GM21526 (cell line): ENCODE measurements around the gene IKZF4.
A peak's percentile ranks its signal among the peaks of the same experiment; 100 is the strongest.
"Not testable (repeated sequence)": the region's sequence is repeated elsewhere in the genome, so short reads cannot be mapped to it uniquely, and the experiment has no call there.

ENCODE experiments used
- ATAC-seq: cut with Tn5 transposase; IDR thresholded peaks from one replicate; pipeline ENCODE4 v1.9.1; 2021; ENCODE audit warnings: moderate library complexity; ENCODE audit not compliant: unreplicated experiment, low FRiP score

Gene IKZF4

DNA sequence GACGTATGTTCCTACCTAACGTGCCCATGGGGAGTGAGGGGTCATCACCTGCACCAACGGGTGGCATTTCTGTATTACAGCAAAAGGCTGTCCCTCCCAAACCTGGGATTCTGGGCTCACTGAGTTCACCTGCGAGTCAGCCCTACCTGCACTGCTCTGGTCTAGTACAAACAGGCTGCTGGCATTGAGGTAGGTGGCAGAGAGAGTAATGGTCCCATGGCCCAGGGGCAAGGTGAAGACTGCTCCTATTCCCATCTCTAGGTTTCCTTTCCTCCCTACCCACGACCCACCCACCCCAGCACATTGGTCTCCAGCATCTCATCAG is 23.3 kb upstream of the IKZF4 start:
- ATAC-seq, result no peak

DNA sequence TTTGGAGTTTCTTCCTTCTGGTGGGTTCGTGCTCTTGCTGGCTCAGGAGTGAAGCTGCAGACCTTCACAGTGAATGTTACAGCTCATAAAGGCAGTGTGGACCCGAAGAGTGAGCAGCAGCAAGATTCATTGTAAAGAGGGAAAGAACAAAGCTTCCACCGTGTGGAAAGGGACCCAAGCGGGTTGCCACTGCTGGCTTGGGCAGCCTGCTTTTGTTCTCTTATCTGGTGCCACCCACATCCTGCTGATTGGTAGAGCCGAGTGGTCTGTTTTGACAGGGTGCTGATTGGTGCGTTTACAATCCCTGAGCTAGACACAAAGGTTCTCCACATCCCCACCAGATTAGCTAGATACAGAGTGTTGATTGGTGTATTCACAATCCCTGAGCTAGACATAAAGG is 21.3 kb upstream of the IKZF4 start:
- ATAC-seq, result not testable (repeated sequence)

DNA sequence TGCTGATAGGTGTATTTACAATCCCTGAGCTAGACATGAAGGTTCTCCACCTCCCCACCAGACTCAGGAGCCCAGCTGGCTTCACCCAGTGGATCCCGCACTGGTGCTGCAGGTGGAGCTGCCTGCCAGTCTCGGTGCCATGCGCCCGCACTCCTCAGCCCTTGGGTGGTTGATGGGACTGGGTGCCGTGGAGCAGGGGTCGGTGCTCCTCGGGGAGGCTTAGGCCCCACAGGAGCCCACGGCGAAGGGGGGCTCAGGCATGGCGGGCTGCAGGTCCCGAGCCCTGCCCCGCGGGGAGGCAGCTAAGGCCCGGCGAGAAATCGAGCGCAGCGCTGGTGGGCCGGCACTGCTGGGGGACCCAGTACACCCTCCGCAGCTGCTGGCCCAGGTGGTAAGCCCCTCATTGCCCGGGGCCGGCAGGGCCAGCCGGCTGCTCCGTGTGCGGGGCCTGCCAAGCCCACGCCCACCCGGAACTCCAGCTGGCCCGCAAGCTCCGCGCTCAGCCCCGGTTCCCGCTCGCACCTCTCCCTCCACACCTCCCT is 20.8 kb upstream of the IKZF4 start:
- not testable (repeated sequence) for ATAC-seq

DNA sequence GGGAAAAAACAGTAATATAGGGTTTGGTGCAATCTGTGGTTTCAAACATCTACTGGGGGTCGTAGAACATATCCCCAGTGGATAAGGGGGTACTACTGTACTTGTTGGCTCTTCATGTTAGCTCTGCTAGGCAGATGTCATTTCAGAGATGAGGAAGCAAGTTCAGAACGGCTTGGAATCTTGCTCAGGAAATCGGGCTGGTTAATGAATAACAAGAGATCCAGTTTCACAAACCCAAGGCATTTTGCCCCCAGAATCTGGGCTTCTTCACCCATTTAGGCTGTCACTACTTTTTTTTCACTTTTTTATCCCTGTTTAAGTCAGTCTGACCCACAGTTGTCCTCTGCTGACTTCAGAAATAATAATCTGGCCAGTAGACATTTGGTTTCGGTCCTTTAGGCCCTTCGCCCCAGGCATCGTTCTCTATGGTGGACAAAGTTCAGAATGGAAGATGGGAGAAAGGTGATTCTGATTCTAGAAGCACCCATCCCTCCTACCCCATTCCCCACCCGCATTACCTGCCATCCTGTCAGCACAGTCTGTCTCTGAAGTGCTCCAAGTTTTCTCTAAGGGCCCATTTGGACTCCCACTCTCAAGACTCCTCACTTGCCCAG is 19.2 kb upstream of the IKZF4 start:
- no peak for ATAC-seq

DNA sequence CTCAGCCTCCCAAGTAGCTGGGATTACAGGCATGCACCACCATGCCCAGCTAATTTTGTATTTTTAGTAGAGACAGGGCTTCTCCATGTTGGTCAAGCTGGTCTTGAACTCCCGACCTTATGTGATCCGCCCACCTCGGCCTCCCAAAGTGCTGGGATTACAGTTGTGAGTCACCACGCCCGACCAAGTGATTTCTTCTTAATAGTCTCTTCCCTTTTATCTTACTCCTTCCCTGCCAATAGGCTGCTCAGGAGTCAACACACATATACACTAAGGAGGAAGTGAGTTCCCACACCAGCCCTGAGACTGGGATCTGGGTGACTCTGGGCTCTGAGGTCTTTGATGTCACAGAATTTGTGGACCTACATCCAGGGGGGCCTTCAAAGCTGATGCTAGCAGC is 17.5 kb upstream of the IKZF4 start:
- ATAC-seq, result not testable (repeated sequence)

DNA sequence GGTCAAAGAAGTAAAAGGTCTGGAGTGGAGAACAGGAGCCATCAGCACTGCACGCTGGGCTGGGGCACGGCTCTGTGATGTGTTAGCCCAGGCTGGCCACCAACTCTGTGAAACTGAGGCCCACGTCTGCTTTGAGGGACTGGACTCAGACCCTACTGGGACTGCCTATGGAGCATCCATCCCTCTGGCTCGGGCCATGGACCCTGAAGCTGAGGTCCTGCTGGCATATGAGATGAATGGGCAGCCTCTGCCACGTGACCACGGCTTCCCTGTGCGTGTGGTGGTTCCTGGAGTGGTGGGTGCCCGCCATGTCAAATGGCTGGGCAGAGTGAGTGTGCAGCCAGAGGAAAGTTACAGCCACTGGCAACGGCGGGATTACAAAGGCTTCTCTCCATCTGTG is 16.6 kb upstream of the IKZF4 start:
- ATAC-seq, result no peak

DNA sequence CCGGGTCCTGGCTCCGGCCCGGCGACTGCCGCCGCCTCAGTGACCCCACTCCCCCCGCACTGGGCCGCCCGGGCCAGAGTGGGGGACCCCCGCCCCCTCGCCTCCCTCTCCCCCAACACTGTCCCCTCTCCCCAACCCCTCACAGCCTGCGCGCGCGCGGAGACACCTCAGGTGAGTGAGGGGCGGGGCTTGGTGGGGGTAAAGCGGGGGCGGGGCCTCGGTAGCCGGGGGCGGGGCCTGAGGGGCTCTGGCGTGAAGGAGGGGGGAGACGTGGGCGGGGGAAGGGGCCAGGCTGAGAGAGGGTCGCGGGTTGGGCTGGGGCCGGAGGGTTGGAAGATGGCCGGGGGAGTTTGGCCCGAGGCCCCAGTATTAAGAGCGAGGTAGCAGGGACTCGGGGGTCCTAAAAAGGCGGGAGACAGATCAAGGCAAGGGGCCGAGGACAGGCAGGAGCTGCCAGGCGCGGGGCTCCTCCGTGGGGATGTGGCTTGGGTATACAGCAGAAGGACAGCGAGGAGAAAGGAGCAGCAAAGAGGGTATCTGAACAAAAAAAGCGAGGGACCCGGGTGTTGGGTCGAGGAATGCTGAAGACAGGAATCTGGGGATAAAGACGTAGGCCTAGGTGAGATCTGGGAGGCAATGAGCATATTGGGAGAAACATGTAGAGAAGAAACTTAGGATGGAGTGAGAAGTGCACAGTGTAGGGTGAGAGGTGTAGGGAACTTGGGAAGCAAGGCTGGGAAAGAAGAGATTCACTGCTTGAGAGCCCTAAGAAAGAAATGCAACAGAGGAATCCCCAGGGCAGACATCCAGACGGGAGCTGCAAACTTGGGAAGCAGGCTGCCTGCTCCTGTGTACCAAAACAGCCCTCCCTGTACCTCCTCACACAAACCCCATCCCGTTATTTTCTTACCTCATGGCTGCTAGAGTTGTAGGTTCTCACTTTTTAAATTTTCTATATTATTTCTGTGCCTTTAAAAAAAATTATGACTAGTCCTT is 13.0 kb upstream of the IKZF4 start:
- ATAC-seq, result peak; percentile 34

DNA sequence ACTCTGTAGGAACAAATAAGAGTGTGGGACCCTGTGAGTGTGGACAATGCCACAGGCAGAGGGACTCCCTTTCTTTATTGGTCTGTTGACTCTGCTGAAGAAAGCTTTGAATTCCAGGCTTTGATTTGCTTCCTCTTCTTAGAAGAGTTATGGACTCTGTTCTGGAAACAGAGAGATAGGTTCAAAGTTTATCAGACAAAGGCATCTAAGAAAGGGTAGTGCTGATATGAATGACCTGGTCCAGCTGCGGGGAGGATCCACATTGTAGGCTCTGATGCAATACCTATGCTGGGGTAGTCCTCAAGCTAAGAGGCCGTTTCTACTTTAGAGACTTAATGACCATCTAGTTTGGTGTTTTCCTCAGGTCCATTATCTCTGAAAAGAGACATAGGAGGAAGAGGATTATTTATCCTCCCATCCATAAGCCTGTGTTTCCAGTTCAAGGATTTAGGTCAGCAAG is 10.7 kb upstream of the IKZF4 start:
- ATAC-seq, result no peak

DNA sequence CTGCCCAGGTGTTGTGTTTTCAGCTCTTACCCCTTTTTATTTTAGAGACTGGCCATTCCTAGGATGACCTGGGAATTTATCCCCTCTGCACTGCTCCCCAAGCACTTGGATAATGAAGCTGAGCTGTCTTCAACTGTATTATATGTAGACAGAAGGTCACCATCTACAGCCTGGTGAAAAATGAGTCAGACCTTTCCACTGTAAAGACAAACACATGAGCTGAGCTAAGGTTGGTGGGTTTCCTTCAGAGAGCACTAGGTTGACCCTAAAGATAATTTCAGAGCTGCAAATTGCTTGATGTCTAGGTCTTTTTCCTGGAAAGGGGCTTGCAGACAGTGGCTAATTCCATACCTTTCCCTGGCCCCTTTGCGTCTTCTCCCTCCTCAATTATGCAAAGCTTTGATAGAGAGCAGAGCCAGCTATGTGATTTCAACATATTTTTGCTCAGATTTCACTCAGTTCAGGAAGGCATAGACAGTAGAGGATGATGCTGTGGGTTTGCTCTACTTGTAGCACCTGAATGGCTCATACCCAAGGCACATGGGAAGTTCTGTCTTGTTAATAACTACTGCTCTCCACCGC is 9.2 kb upstream of the IKZF4 start:
- no peak for ATAC-seq

DNA sequence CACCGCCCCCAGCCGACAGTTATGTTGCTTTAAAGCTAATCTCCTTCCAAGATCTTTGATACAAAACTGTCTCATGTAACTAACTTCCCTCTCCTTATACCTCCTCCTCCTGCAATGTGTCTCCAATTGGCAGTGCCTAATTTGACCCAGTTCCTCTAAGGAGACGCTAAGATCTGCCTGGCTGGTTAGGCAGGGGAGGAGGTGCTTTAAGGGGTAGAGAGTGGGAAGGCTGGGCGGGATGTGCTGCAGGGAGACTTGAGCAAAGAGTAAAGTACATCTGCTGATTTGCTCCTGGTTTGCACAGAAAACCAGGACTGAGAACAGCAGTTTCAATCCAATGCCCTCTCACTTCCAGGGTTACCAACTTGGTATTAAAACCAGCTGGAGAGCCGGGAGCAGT is 7.4 kb upstream of the IKZF4 start:
- no peak for ATAC-seq

DNA sequence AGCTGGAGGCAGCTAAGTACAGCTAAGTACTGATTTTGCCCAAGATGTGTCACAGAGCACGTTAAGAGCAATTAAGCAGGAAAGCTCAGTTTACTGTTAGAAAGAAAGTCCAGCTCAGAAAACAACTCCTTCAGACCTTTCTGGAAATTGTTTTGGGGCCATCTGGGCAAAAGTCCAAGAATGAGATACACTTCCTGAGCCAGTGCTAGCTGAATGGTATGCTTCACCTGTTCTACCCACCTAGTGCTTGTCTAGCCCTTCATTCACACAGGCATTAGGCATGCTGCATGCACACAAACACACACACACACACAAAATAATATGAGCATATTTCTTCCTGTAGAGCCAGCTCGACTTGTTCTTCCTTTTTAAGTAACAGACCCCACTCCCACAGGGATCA is 6.6 kb upstream of the IKZF4 start:
- ATAC-seq, result no peak

DNA sequence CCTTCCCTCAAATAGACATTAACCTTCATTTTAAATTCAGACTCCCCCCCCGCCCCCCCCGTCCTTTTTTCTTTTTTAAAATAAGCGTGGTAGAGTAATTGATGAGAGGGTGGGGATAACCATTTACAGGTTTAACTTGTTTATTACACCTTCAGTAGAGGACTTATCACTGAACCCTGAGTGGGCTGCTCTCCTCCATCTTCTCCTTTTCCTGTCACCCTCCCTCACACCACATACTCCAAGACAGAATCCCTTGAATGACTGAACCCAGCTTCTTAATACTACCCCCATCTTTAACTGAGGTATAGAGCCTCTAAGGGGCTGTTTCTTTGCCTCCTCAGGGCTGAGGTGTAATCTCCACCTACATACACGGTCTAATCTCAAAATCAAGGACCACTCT is 3.7 kb upstream of the IKZF4 start:
- ATAC-seq, result no peak

DNA sequence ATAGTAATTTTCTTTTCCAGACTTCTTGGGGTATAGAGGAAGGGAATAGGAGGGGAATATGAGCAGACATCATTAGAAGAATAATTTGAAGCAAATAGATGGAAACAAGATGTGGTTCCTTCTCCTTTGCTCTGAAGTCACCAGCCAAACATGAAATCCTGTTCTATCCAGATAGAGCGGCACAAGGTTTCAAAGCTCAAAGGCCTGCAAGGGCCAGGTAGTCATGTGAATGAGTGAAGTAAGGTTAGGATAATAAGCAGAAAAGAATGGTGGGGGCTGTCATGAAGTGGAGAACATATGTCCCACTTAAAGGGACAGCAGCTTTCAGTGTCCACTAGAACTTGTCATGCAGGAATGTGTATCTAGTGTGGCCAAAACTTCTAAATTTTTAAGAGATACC is 2.5 kb upstream of the IKZF4 start:
- ATAC-seq, result no peak

DNA sequence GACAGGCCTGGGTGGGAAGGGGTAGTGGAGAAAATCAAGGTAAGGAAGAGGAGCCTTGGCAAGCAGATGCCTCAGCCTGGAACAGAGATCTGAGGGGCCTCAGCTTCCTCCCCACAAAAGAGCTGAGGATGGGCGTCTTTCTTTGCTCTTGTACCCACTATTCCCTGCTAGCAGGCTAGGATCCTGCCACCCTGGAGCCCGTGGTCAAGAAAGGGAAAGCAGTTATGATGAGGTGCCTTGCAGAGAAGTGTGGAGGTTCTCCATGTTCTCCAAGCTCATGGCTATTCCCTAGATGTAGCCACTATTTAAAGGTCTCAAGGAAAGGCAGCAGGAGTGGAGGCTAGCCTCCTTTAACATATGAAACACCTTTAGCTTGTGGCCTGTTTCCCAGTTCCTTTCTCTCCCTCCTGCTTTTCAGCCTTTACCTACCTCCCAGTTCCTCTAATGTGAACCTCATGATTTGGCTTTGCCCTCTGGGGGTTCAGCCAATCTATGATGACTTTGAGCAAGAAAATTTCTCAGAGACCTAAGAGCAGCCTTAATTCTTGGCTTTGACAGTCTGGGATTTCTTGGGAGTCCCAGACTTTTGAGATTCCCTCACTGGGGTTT is 1.1 kb downstream of the IKZF4 start:
- no peak for ATAC-seq

DNA sequence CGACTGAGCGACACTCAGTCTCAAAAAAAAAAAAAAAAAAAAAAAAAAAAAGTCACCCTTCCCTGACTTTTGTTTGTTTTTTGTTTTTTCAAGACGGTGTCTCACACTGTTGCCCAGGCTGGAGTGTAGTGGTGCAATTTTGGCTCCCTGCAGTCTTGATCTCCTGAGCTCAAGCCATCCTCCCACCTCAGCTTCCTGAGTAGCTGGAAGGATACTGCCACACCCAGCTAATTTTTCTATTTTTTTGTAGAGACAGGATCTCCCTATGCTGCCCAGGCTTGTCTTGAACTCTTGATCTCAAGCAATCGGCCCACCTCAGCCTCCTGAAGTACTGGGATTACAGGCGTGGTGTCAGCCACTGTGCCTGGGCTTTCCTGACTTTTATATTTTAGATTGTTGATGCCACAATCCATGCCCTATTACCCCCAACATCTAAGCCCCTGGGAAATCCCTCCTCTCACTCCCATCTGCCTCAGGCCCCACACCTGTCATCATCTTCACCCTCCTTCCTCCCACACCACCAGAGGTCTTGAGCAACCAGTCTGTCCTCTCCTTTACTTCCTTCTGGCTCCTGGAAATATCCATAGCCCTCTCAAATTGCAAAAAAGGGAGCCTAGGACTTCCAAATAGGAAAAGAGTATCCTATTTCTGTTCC is 7.8 kb downstream of the IKZF4 start:
- ATAC-seq, result no peak

DNA sequence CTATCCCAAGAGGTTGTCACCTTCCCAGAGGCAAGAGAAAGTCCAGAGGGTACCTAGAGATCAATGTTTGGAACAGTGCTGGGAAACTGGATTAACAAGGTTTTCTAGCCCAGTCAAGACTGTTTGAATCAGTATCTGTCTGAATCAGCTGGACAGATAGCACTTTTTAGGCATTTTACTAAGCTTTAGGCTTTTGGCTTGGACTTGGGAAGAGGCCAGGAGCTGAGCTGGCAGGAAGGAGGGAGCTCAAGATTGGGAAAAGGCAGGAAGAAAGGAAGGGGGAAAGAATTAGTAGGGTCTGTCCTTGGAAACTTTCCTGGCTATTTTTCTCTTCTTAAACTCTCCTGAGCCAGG is 8.3 kb downstream of the IKZF4 start:
- ATAC-seq, result no peak

DNA sequence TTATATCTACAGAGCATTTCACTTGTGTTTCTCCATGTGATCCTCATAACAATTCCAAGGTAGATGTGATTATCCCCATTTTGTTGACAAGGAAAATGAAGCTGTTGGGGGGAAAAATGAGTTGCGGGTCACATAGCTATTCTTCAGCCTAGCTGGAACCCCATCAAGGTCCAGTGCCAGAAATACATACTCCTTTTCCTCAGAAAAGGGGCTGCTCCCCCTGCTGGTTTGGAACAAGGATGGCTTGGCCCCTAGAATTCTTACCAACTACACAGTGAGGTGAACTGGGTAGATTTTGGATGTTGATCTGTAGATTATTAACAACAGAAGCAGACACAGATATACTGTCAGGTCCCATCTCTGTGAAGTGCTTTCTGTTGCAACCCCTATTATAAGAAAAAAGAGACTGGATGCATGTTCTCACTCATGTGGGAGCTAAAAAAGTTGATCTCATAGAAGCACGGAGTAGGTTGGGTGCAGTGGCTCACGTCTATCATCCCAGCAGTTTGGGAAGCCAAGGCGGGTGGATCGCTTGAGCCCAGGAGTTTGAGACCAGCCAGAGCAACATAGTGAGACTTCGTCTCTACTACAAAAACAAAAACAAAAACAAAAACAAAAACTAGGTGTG is 8.9 kb downstream of the IKZF4 start:
- ATAC-seq, result no peak

DNA sequence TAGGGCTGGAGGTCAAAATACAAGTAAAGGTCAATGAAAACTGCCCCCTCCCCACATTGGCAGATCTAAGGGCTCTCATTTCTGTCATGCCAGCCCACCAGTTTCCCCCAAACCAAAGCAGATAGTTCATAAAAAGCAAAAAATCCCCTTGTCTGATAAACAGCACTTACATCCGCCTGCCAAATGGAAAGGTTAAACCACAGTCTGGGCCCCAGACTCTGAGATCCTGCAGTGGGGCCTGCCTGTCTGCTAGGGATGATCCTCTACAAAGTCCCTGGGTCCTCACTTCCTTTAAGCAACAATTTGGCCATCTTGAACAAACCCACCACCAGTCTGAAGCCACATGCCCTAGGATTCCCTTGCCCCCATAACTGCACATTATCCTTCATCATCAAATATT is 11.1 kb downstream of the IKZF4 start:
- ATAC-seq, result no peak

DNA sequence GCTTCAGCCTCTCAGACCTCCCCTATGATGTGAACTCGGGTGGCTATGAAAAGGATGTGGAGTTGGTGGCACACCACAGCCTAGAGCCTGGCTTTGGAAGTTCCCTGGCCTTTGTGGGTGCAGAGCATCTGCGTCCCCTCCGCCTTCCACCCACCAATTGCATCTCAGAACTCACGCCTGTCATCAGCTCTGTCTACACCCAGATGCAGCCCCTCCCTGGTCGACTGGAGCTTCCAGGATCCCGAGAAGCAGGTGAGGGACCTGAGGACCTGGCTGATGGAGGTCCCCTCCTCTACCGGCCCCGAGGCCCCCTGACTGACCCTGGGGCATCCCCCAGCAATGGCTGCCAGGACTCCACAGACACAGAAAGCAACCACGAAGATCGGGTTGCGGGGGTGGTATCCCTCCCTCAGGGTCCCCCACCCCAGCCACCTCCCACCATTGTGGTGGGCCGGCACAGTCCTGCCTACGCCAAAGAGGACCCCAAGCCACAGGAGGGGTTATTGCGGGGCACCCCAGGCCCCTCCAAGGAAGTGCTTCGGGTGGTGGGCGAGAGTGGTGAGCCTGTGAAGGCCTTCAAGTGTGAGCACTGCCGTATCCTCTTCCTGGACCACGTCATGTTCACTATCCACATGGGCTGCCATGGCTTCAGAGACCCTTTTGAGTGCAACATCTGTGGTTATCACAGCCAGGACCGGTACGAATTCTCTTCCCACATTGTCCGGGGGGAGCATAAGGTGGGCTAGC is 13.9 kb downstream of the IKZF4 start:
- ATAC-seq, result no peak
